ENCODE data around the gene POLG. TPM values are rescaled to one million over a fixed set of nuclear protein-coding genes. Genes with fewer than 3 reads are reported as not detected.

The POLG gene
- total and polyA plus RNA-seq, 2 of the 13 experiments (the other 11 are each of a cell fraction or from before 2014, with no cell fraction given) = 26.6 to 35.5 TPM

GRCh38 chr15:89334510-89335297 is at the start of gene POLG (continued):
- TF ChIP-seq ZNF775 (CRISPR knock-in tag; IDR thresholded peaks at IDR 0.05; ENCODE audit: borderline replicate concordance) (no peak), ZNF883 (CRISPR knock-in tag; IDR thresholded peaks at IDR 0.05; ENCODE audit: not compliant biosample characterization) (peak; percentile 80), ZNF496 (CRISPR knock-in tag; IDR thresholded peaks at IDR 0.05; ENCODE audit: insufficient replicate concordance) (no peak), ZNF615 (CRISPR knock-in tag; IDR thresholded peaks at IDR 0.05; ENCODE audit: borderline replicate concordance) (peak; percentile 61; the same call in 1 of the 2 replicates), ZNF441 (CRISPR knock-in tag; IDR thresholded peaks at IDR 0.05; ENCODE audit: borderline replicate concordance) (peak; percentile 79), ZFP37 (CRISPR knock-in tag; IDR thresholded peaks at IDR 0.05; ENCODE audit: borderline replicate concordance) (peak; percentile 41; the same call in 1 of the 2 replicates), RFX1 (IDR thresholded peaks at IDR 0.05) (peak; percentile 42; the same call in 1 of the 2 replicates), CREB3 (CRISPR knock-in tag; IDR thresholded peaks at IDR 0.05) (no peak; the same call in 1 of the 2 replicates), ZZZ3 (CRISPR knock-in tag; IDR thresholded peaks at IDR 0.05; ENCODE audit: borderline replicate concordance) (no peak), ZNF513 (CRISPR knock-in tag; conservative IDR thresholded peaks at IDR 0.05) (no peak), SOX6 (IDR thresholded peaks at IDR 0.05) (no peak), SOX6 (CRISPR knock-in tag; IDR thresholded peaks at IDR 0.05) (peak; percentile 85), TCF7 (IDR thresholded peaks at IDR 0.05; ENCODE audit: low read depth) (peak; percentile 36; the same call in 1 of the 2 replicates), NR0B2 (CRISPR knock-in tag; IDR thresholded peaks at IDR 0.05) (peak; percentile 25; the same call in 1 of the 2 replicates), ZNF232 (CRISPR knock-in tag; IDR thresholded peaks at IDR 0.05; ENCODE audit: borderline replicate concordance) (peak; percentile 86), ZNF704 (CRISPR knock-in tag; IDR thresholded peaks at IDR 0.05; ENCODE audit: borderline replicate concordance) (peak; percentile 39; the same call in 1 of the 2 replicates), GATA4 (IDR thresholded peaks at IDR 0.05; ENCODE audit: borderline replicate concordance, low read depth) (peak; percentile 72; the same call in 1 of the 2 replicates)
- TF ChIP-seq, protein P1, sequence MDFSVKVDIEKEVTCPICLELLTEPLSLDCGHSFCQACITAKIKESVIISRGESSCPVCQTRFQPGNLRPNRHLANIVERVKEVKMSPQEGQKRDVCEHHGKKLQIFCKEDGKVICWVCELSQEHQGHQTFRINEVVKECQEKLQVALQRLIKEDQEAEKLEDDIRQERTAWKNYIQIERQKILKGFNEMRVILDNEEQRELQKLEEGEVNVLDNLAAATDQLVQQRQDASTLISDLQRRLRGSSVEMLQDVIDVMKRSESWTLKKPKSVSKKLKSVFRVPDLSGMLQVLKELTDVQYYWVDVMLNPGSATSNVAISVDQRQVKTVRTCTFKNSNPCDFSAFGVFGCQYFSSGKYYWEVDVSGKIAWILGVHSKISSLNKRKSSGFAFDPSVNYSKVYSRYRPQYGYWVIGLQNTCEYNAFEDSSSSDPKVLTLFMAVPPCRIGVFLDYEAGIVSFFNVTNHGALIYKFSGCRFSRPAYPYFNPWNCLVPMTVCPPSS (IDR thresholded peaks at IDR 0.05) = no peak
- TF ChIP-seq, protein P2, sequence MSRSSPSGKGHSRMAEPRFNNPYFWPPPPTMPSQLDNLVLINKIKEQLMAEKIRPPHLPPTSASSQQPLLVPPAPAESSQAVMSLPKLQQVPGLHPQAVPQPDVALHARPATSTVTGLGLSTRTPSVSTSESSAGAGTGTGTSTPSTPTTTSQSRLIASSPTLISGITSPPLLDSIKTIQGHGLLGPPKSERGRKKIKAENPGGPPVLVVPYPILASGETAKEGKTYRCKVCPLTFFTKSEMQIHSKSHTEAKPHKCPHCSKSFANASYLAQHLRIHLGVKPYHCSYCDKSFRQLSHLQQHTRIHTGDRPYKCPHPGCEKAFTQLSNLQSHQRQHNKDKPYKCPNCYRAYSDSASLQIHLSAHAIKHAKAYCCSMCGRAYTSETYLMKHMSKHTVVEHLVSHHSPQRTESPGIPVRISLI (CRISPR knock-in tag; IDR thresholded peaks at IDR 0.05; ENCODE audit: borderline replicate concordance) = no peak

All from HepG2 (cell line).